Heart left ventricle (tissue), 16 donors: ENCODE results near the gene NFASC. TPM values are rescaled to one million over a fixed set of nuclear protein-coding genes. Genes with fewer than 3 reads are reported as not detected.
A peak's percentile ranks its signal among the peaks of the same experiment; 100 is the strongest.

ENCODE experiments used
- ATAC-seq, 4 donors: fragments of 200-7000 bp; cut with Tn5 transposase; one replicate each; pipeline ENCODE4 v1.9.1; 2020 to 2022; ENCODE audit warnings: moderate library complexity in 4 of 4, mild to moderate bottlenecking in 3 of 4, moderate number of reproducible peaks in 1 of 4
- DNase-seq, 5 donors: peaks; one replicate each; pipeline ENCODE4 v3.0.0-alpha.2; 2020
- H3K27ac ChIP-seq, 12 donors: fragments of 200-600 bp; sonication (generic) in 4 of 12; one replicate each; pipeline versions ENCODE4 v1.5.0 to v1.8.0; 2016 to 2022; ENCODE audit warnings: mild to moderate bottlenecking in 2 of 12
- H3K27me3 ChIP-seq, 9 donors: fragments of 200-600 bp; sonication (generic) in 2 of 9; one replicate each; pipeline versions ENCODE4 v1.5.1 to v1.8.0; 2016 to 2022; ENCODE audit warnings: mild to moderate bottlenecking in 3 of 9
- H3K36me3 ChIP-seq, 9 donors: fragments of 200-600 bp; sonication (generic) in 2 of 9; one replicate each; pipeline versions ENCODE4 v1.5.0 to v1.8.0; 2018 to 2022; ENCODE audit warnings: mild to moderate bottlenecking in 2 of 9
- H3K4me1 ChIP-seq, 12 donors: fragments of 200-600 bp; sonication (generic) in 4 of 12; one replicate each; pipeline versions ENCODE4 v1.5.0 to v1.8.0; 2016 to 2022; ENCODE audit warnings: mild to moderate bottlenecking in 3 of 12
- H3K4me3 ChIP-seq, 12 donors: fragments of 200-600 bp; sonication (generic) in 4 of 12; one replicate each; pipeline versions ENCODE4 v1.5.0 to v1.8.0; 2017 to 2022; ENCODE audit warnings: mild to moderate bottlenecking in 9 of 12, moderate library complexity in 4 of 12
- H3K9me3 ChIP-seq, 12 donors: fragments of 200-600 bp; sonication (generic) in 4 of 12; one replicate each; pipeline versions ENCODE4 v1.5.0 to v1.8.0; 2016 to 2022; ENCODE audit warnings: mild to moderate bottlenecking in 1 of 12
- POLR2A ChIP-seq, 2 donors: fragments of 450-650 bp; IDR thresholded peaks; one replicate each; pipeline ENCODE4 v1.6.1; 2017; ENCODE audit warnings: antibody characterized with exemption in 2 of 2, mild to moderate bottlenecking in 2 of 2, moderate library complexity in 2 of 2
- WGBS, 4 donors: extraction: QIAGEN DNeasy Blood & Tissue Kit in 2 of 4; methylation state at CpG; one replicate each; pipeline versions ENCODE4 v1.1.5 to v1.1.7; 2013 to 2018; 5-methylcytosine and 5-hydroxymethylcytosine counted together
- intact Hi-C, 10 donors: fragments of 100-400 bp; cut with DNase I; formaldehyde crosslinking; loops; one replicate each; pipeline versions ENCODE4 v1.11.1 to v1.14.2; 2022
- polyA plus RNA-seq, 2 donors: library from polyadenylated mRNA; stranded (reverse); fragments of 200-250 nt; gene quantifications; one replicate each; pipeline ENCODE4 v1.2.3, GENCODE V29; 2013
- total RNA-seq, 9 donors: library from RNA; depleted of rRNA in 2 of 9; stranded (reverse); fragments of >200 nt in 2 of 9; fragmentation: NEBNext Ultra II Directional in 3 of 9; extraction: Animal tissue kit (Norgen Biotek cat#: 25700) in 3 of 9; gene quantifications; one replicate each; pipeline versions ENCODE4 v1.1.0 to v1.2.4, GENCODE V29; 2016 to 2023
- TF ChIP-seq, protein P1 (sequence below), 12 donors: fragments of 200-600 bp; sonication (generic) in 4 of 12; IDR thresholded peaks; one replicate each; pipeline versions ENCODE4 v1.5.0 to v1.8.0; 2018 to 2022; ENCODE audit warnings: antibody characterized with exemption in 12 of 12, mild to moderate bottlenecking in 5 of 12
- donor health status: ischemic (EF 13 %, LVEDD 7.1; RV severe dilation, severe dysfunction).
- donor health status: healthy with polysubstance abuse.
- donor health status: DM: no; HTN: yes; CAD: no.
- donor health status: DM: no; HTN: no; CAD: no.
- donor health status: ischemic (EF 25% LVEDD 6.9; RV normal size, moderate dysfunction).
- donor health status: ischemic (EF 25% LVEDD 5.7; RV mildly dilated, moderate dysfunction).
- donor health status: healthy.
- donor health status: DM: yes; HTN: yes; CAD: no.
- donor health status: ischemic (EF 35%, LVEDD 5.7; RV mildly dilated, moderate dysfunction).
- donor health status: nonischemic (EF 11% LVEDD 7.7; RV severe dilation, severe dysfunction).
- donor health status: DM: yes; HTN: yes; CAD: no.
- donor health status: PGD.
- donor health status: ischemic (EF 29% LVEDD 5.4; RV normal size, mild dysfunction).
- donor health status: nonischemic (EF 23%, LVEDD 6.1; RV moderate dilation, normal function).

NFASC gene
- total and polyA plus RNA-seq, 11 donors, result 2.5 to 14.6 (median 10.3) TPM

DNA sequence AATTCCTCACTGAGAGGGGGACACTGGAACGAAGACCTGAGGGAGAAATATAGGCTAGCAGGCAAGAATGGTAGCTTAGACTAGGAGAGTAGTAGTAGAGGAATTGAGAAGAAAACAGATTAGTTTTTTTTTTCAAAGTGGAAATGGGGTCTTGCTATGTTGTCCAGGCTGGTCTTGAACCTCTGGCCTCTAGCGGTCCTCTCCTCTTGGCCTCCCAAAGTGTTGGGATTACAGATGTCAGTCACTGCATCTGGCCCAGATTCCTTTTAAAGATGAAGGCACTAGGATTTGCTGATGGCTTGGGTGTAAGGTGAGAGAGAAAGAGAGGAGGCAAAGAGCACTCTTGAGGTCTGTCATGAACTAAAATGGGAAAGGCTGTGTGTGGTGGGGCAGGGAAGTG lies 30.1 kb downstream of the NFASC start:
- H3K4me1 ChIP-seq, result peaks cover 0 to 3% (median 0%) of the 10 kb centered on the region in 12 donors
- no peaks in the 10 kb centered on the region for H3K9me3 ChIP-seq
- TF ChIP-seq, protein P1, sequence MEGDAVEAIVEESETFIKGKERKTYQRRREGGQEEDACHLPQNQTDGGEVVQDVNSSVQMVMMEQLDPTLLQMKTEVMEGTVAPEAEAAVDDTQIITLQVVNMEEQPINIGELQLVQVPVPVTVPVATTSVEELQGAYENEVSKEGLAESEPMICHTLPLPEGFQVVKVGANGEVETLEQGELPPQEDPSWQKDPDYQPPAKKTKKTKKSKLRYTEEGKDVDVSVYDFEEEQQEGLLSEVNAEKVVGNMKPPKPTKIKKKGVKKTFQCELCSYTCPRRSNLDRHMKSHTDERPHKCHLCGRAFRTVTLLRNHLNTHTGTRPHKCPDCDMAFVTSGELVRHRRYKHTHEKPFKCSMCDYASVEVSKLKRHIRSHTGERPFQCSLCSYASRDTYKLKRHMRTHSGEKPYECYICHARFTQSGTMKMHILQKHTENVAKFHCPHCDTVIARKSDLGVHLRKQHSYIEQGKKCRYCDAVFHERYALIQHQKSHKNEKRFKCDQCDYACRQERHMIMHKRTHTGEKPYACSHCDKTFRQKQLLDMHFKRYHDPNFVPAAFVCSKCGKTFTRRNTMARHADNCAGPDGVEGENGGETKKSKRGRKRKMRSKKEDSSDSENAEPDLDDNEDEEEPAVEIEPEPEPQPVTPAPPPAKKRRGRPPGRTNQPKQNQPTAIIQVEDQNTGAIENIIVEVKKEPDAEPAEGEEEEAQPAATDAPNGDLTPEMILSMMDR (IDR thresholded peaks at IDR 0.05), result no peak
- TF ChIP-seq POLR2A (IDR thresholded peaks at IDR 0.05), result no peak
- intact Hi-C loops, result no loop called here
- peaks cover 0 to 24% (median 4%) of the 10 kb centered on the region in 9 donors for H3K27me3 ChIP-seq
- 82 to 87% (median 86%) methylated on average over 2 of the region's 2 CpGs for WGBS, 4 donors
- no peak for DNase-seq
- no peak overlapping the region for H3K27ac ChIP-seq
- H3K4me3 ChIP-seq, result no peak overlapping the region
- ATAC-seq, result no peak
- no peaks in the 10 kb centered on the region for H3K36me3 ChIP-seq

DNA sequence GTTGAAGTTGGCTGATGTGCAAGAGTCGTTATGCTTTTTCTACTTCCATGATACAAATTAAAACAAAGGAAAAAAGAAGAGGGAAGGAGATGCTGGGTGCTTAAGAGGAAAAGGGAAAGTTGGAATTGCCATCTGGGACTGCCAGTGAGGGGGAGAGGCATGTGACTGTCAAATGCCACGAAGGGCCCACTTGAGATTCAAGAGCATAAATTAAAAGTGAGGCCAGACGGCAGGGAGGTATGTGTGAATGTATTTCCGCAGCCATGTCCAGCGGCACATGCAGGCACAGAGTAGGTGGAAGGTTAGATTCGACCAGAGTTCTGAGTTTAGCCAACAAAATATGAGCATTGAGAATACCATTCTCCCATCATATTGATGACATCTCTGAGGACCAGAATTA lies 32.0 kb downstream of the NFASC start:
- Histone ChIP-seq H3K9me3 (no peaks in the 10 kb centered on the region), H3K4me3 (no peak overlapping the region), H3K27ac (no peak overlapping the region), H3K4me1 (peaks cover 0 to 3% (median 0%) of the 10 kb centered on the region in 12 donors), H3K27me3 (peaks cover 0 to 18% (median 4%) of the 10 kb centered on the region in 9 donors), H3K36me3 (no peaks in the 10 kb centered on the region)
- intact Hi-C loops, result no loop called here
- TF ChIP-seq, protein P1 (IDR thresholded peaks at IDR 0.05), result no peak
- TF ChIP-seq POLR2A (IDR thresholded peaks at IDR 0.05), result no peak
- WGBS, 4 donors, result 47 to 60% (median 52%) methylated on average over 6 of the region's 6 CpGs
- no peak for ATAC-seq
- DNase-seq, result no peak

DNA sequence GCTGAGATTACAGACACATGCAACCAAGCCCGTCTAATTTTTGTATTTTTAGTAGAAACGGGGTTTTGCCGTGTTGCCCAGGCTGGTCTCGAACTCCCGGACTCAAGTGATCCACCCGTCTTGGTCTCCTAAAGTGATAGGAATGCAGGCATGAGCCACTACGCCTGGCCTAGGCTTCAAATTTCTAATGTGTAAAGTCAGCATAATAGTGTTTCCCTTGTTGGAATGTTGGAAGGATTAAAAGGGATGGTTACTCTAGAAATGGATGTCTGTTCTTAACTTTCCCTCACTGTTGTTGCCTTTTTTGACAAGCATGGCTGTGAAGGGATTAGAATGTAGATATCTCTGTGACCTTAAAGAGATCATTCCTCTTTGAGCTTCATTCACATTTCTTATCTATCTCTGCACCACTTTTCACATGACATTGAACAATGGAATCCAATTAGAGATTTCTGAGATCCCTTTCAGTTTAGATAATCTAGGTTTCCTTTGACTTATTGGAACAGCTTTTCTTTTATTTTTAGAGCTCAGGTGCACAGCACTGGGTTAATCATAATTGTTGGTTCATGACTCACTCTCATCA lies 33.7 kb downstream of the NFASC start:
- ATAC-seq, result no peak

DNA sequence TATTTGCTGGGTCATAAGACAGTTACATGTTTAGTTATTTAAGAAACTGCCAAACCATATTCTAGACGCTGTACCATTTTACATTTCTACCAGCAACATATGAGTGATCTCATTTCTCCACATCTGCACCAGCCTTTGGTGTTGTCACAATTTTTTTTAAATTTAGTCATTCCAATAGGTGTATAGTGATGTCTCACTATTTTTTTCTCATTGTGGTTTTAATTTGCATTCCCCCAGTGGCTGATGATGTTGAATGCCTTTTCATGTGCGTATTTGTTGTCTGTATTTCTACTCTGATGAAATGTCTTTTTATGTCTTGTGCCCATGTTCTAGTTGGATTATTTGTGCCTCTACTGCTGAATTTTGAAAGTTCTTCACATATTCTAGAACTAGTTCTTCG lies 38.4 kb downstream of the NFASC start:
- no peaks in the 10 kb centered on the region for H3K4me1 ChIP-seq
- 90 to 96% (median 91%) methylated on average over 3 of the region's 3 CpGs for WGBS, 4 donors
- H3K27ac ChIP-seq, result no peak overlapping the region
- DNase-seq (no peak), ATAC-seq (no peak)
- TF ChIP-seq, protein P1 (IDR thresholded peaks at IDR 0.05), result no peak
- TF ChIP-seq POLR2A (IDR thresholded peaks at IDR 0.05), result no peak
- peaks cover 0 to 5% (median 0%) of the 10 kb centered on the region in 12 donors for H3K9me3 ChIP-seq
- H3K4me3 ChIP-seq, result no peak overlapping the region
- intact Hi-C loops, result no loop called here
- H3K27me3 ChIP-seq, result peaks cover 0 to 8% (median 0%) of the 10 kb centered on the region in 9 donors
- no peaks in the 10 kb centered on the region for H3K36me3 ChIP-seq

More for the DNA sequence above, 33.7 kb downstream of the NFASC start:
- Histone ChIP-seq H3K4me1 (peaks cover 0 to 3% (median 0%) of the 10 kb centered on the region in 12 donors), H3K9me3 (no peaks in the 10 kb centered on the region), H3K27me3 (peaks cover 0 to 9% (median 0%) of the 10 kb centered on the region in 9 donors), H3K36me3 (no peaks in the 10 kb centered on the region), H3K27ac (peak overlapping the region in 1 of 12 donors; percentile 1), H3K4me3 (no peak overlapping the region)
- intact Hi-C loops, result loop anchor here in 1 of 10 donors (2.0 kb wide), 1 partner anchor 48 kb away; no protein-coding TSS in a partner anchor
- whole genome bisulfite sequencing, 4 donors, result 89 to 93% (median 92%) methylated on average over 7 of the region's 7 CpGs
- DNase-seq, result no peak
- TF ChIP-seq, protein P1 (IDR thresholded peaks at IDR 0.05), result no peak
- no peak for TF ChIP-seq POLR2A (IDR thresholded peaks at IDR 0.05)
